H9 (cell line): ENCODE results near the gene CCNL1. TPM values are rescaled to one million over a fixed set of nuclear protein-coding genes. Genes with fewer than 3 reads are reported as not detected.

ENCODE experiments used
- DNase-seq: peaks from one replicate; pipeline ENCODE4 v3.0.0-alpha.2; 2017
- H2AFZ ChIP-seq: one replicate; pipeline ENCODE4 v1.6.1; 2013; ENCODE audit warnings: mild to moderate bottlenecking, low read length, control low read depth, moderate library complexity
- H2AK5ac ChIP-seq: 2 replicates; pipeline ENCODE4 v1.6.1; 2013; ENCODE audit warnings: low read length, control low read depth, mixed read lengths; ENCODE audit not compliant: insufficient read length
- H2BK120ac ChIP-seq: one replicate; pipeline ENCODE4 v1.6.1; 2013; ENCODE audit warnings: low read depth, mild to moderate bottlenecking, low read length, control low read depth, inconsistent platforms; ENCODE audit not compliant: poor library complexity, severe bottlenecking
- H2BK12ac ChIP-seq: 2 replicates; pipeline ENCODE4 v1.6.1; 2013; ENCODE audit warnings: low read length, control low read depth, mixed read lengths, low read depth; ENCODE audit not compliant: insufficient read length
- H2BK15ac ChIP-seq: 2 replicates; pipeline ENCODE4 v1.6.1; 2013; ENCODE audit warnings: low read depth, low read length, control low read depth
- H2BK20ac ChIP-seq: one replicate; pipeline ENCODE4 v1.6.1; 2013; ENCODE audit warnings: low read depth, mild to moderate bottlenecking, low read length, control low read depth, inconsistent platforms; ENCODE audit not compliant: poor library complexity, severe bottlenecking
- H2BK5ac ChIP-seq: 2 replicates; pipeline ENCODE4 v1.6.1; 2013; ENCODE audit warnings: low read length, control low read depth, mixed read lengths; ENCODE audit not compliant: insufficient read length
- H3K14ac ChIP-seq: 2 replicates; pipeline ENCODE4 v1.6.1; 2013; ENCODE audit warnings: low read length, control low read depth; ENCODE audit not compliant: insufficient read depth
- H3K18ac ChIP-seq: 2 replicates; pipeline ENCODE4 v1.6.1; 2013; ENCODE audit warnings: low read depth, mild to moderate bottlenecking, mixed read lengths, low read length, control low read depth; ENCODE audit not compliant: insufficient read length
- H3K23ac ChIP-seq: 2 replicates; pipeline ENCODE4 v1.6.1; 2013; ENCODE audit warnings: low read length, control low read depth, mixed read lengths, low read depth; ENCODE audit not compliant: insufficient read length
- H3K23me2 ChIP-seq: 2 replicates; pipeline ENCODE4 v1.6.1; 2013; ENCODE audit warnings: low read depth, mild to moderate bottlenecking, mixed read lengths, low read length, control low read depth; ENCODE audit not compliant: insufficient read length, poor library complexity, severe bottlenecking
- H3K27ac ChIP-seq: 2 replicates; pipeline ENCODE4 v1.5.1; 2013; ENCODE audit warnings: low read length, control low read depth, mixed read lengths, low read depth; ENCODE audit not compliant: insufficient read length
- H3K27me3 ChIP-seq: 2 replicates; pipeline ENCODE4 v1.6.1; 2013; ENCODE audit warnings: low read length, control low read depth, inconsistent platforms; ENCODE audit not compliant: insufficient read depth
- H3K4ac ChIP-seq: 2 replicates; pipeline ENCODE4 v1.6.1; 2013; ENCODE audit warnings: low read depth, mild to moderate bottlenecking, control low read depth, inconsistent platforms, low read length, moderate library complexity
- H3K4me1 ChIP-seq: 2 replicates; pipeline ENCODE4 v1.6.1; 2013; ENCODE audit warnings: low read length, control low read depth, inconsistent platforms; ENCODE audit not compliant: insufficient read depth
- H3K4me2 ChIP-seq: 2 replicates; pipeline ENCODE4 v1.6.1; 2013; ENCODE audit warnings: low read length, control low read depth, mixed read lengths; ENCODE audit not compliant: insufficient read length, insufficient read depth
- H3K56ac ChIP-seq: 2 replicates; pipeline ENCODE4 v1.6.1; 2013; ENCODE audit warnings: low read depth, mild to moderate bottlenecking, mixed read lengths, low read length, control low read depth; ENCODE audit not compliant: insufficient read length
- H3K79me1 ChIP-seq: 2 replicates; pipeline ENCODE4 v1.6.1; 2013; ENCODE audit warnings: low read depth, mild to moderate bottlenecking, moderate library complexity, low read length, control low read depth, inconsistent platforms; ENCODE audit not compliant: insufficient read depth, poor library complexity, severe bottlenecking
- H3K79me2 ChIP-seq: 2 replicates; pipeline ENCODE4 v1.6.1; 2013; ENCODE audit warnings: low read length, control low read depth, inconsistent platforms; ENCODE audit not compliant: insufficient read depth
- H3K9ac ChIP-seq: 2 replicates; pipeline ENCODE4 v1.6.1; 2013; ENCODE audit warnings: low read length, control low read depth, mixed read lengths; ENCODE audit not compliant: insufficient read length; ENCODE audit errors: extremely low read depth
- H3K9me3 ChIP-seq: one replicate; pipeline ENCODE4 v1.6.1; 2013; ENCODE audit warnings: low read depth, low read length, inconsistent platforms; ENCODE audit not compliant: control insufficient read depth
- H3T11ph ChIP-seq: one replicate; pipeline ENCODE4 v1.6.1; 2013; ENCODE audit warnings: mild to moderate bottlenecking, low read length, control low read depth, inconsistent platforms
- H4K20me1 ChIP-seq: one replicate; pipeline ENCODE4 v1.6.1; 2013; ENCODE audit not compliant: control insufficient read depth, insufficient read length, insufficient read depth
- H4K5ac ChIP-seq: 2 replicates; pipeline ENCODE4 v1.6.1; 2013; ENCODE audit warnings: low read depth, mild to moderate bottlenecking, mixed read lengths, low read length, control low read depth; ENCODE audit not compliant: insufficient read length
- H4K8ac ChIP-seq: replicated peaks from 2 replicates; pipeline ENCODE4 v1.6.1; 2013; ENCODE audit warnings: low read length, control low read depth, mixed read lengths, low read depth; ENCODE audit not compliant: insufficient read length
- H4K91ac ChIP-seq: 2 replicates; pipeline ENCODE4 v1.6.1; 2013; ENCODE audit warnings: low read depth, mild to moderate bottlenecking, moderate library complexity, mixed read lengths, low read length, control low read depth; ENCODE audit not compliant: insufficient read length
- H3K27ac Mint-ChIP-seq, 3 experiments: 2 replicates in 2 of 3; 3 replicates in 1 of 3; pipeline ENCODE4 v1.8.0; 2020 to 2021; ENCODE audit warnings: mixed read lengths in 3 of 3, mild to moderate bottlenecking in 1 of 3, moderate library complexity in 1 of 3
- H3K27me3 Mint-ChIP-seq: 2 replicates; pipeline ENCODE4 v1.8.0; 2021; ENCODE audit warnings: low read depth, mild to moderate bottlenecking, moderate library complexity, mixed read lengths
- H3K36me3 Mint-ChIP-seq, 3 experiments: 2 replicates in 2 of 3; 3 replicates in 1 of 3; pipeline ENCODE4 v1.8.0; 2020 to 2021; ENCODE audit warnings: low read depth in 3 of 3, mixed read lengths in 3 of 3; ENCODE audit not compliant: insufficient read depth in 1 of 3
- H3K4me1 Mint-ChIP-seq, 2 experiments: 2 replicates each; pipeline ENCODE4 v1.8.0; 2020; ENCODE audit warnings: mixed read lengths in 2 of 2
- H3K4me3 Mint-ChIP-seq, 2 experiments: 2 replicates in 1 of 2; 3 replicates in 1 of 2; pipeline ENCODE4 v1.8.0; 2020 to 2021; ENCODE audit warnings: mild to moderate bottlenecking in 2 of 2, mixed read lengths in 2 of 2, moderate library complexity in 1 of 2
- H3K9me3 Mint-ChIP-seq, 2 experiments: 2 replicates in 1 of 2; 3 replicates in 1 of 2; pipeline ENCODE4 v1.8.0; 2020; ENCODE audit warnings: mild to moderate bottlenecking in 2 of 2, mixed read lengths in 2 of 2, moderate library complexity in 1 of 2
- CTCF ChIP-seq: fragments of 200-600 bp; sonication (generic); conservative IDR thresholded peaks from 3 replicates; pipeline ENCODE4 v1.8.0; 2021; ENCODE audit warnings: antibody characterized with exemption, mild to moderate bottlenecking
- total RNA-seq: library from RNA; stranded (reverse); gene quantifications from 2 replicates; pipeline ENCODE4 v1.2.1, GENCODE V29; 2021

CCNL1 gene
- total RNA-seq, 1 experiment from 2014 or later: 103 TPM

GRCh38 chr3:157188391-157188790 is 28.4 kb upstream of the CCNL1 start:
- Histone ChIP-seq H3K23ac (no peak overlapping the region), H4K5ac (no peak overlapping the region), H2BK20ac (no peak overlapping the region), H3K27me3 (no peaks in the 10 kb centered on the region), H3K23me2 (no peaks in the 10 kb centered on the region), H3K27ac (no peak overlapping the region), H2AK5ac (no peak overlapping the region), H3K18ac (no peak overlapping the region), H2BK15ac (no peak overlapping the region), H3K4me1 (no peaks in the 10 kb centered on the region; the same call in 1 of the 2 replicates), H4K8ac (no peak overlapping the region), H3K4ac (no peak overlapping the region), H3T11ph (no peak overlapping the region), H3K9ac (no peak overlapping the region), H2BK120ac (no peak overlapping the region), H2AFZ (no peak overlapping the region), H3K4me2 (no peak overlapping the region), H4K91ac (no peak overlapping the region), H2BK12ac (no peak overlapping the region), H3K79me2 (no peaks in the 10 kb centered on the region), H2BK5ac (no peak overlapping the region), H3K56ac (no peak overlapping the region), H3K79me1 (no peaks in the 10 kb centered on the region), H3K14ac (no peak overlapping the region), H3K9me3 (peaks cover 5% of the 10 kb centered on the region), H4K20me1 (no peaks in the 10 kb centered on the region)
- H3K27ac Mint-ChIP-seq: no peak overlapping the region
- H3K4me1 Mint-ChIP-seq: 0 out of 4 replicates have a peak, but pooled peaks cover 0 to 4% of the 10 kb centered on the region in 2 experiments
- TF ChIP-seq CTCF: no peak
- peaks cover 82 to 94% of the 10 kb centered on the region in 2 experiments for H3K9me3 Mint-ChIP-seq
- peaks cover 22% of the 10 kb centered on the region for H3K27me3 Mint-ChIP-seq
- peaks cover 50 to 79% (median 64%) of the 10 kb centered on the region in 3 experiments for H3K36me3 Mint-ChIP-seq
- DNase-seq: no peak
- H3K4me3 Mint-ChIP-seq: no peak overlapping the region
